ENCODE results near the gene GLRX5. TPM values are rescaled to one million over a fixed set of nuclear protein-coding genes. Genes with fewer than 3 reads are reported as not detected.
A peak's percentile ranks its signal among the peaks of the same experiment; 100 is the strongest.

Gene GLRX5
- total RNA-seq, 2 donors from 2014 or later: 35.5 to 36.1 TPM

DNA sequence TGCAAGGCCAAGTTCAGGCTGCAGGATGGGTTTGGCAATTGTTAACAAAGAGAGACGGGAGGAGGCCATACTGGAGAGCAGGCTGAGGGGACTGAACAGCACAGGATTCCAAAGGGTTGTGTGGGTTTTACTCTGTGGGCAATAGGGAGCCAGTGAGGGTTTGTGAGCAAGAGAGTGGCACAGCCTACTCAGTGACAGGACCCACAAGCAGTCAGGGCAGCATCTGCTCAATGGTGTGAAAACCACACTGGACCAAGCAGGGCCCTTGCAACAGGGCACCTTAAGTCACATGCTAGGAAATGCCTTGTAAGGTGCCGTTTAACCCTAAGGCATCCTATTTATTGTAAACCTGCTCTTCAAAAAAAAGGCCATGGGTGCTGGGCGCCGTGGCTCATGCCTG is 40.4 kb upstream of the GLRX5 start:
- Mint-ChIP-seq H3K4me3 (peak overlapping the region; percentile 77), H3K4me1 (ENCODE audit: low read depth in 2 of 2) (peaks cover 36 to 38% of the 10 kb centered on the region in 2 donors)
- peak; percentile 73 to 81 for ATAC-seq

DNA sequence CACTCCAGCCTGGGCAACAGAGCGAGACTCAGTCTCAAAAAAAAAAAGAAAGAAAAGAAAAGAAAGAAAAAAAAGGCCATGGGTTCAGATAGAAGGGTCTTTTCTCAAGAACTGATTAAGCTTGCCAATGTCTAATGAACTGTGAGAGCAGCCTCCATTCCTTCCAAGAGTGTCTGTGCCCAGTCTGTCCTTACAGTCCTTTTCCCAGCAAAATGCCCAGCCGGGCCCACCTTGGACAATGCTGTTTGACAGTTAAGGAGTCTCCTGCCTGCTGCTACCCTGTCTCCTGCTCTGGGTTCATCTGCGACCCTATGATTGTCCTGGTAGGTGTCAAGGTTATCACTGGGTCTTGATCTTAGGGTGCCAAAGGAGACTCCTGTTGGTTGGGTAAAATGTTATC is 39.8 kb upstream of the GLRX5 start:
- Mint-ChIP-seq H3K27me3 (no peaks in the 10 kb centered on the region), H3K27ac (peak overlapping the region; percentile 65 to 90), H3K4me3 (peak overlapping the region; percentile 77), H3K36me3 (peaks cover 10% of the 10 kb centered on the region), H3K4me1 (ENCODE audit: low read depth in 2 of 2) (peaks cover 34 to 36% of the 10 kb centered on the region in 2 donors), H3K9me3 (peaks cover 3% of the 10 kb centered on the region)
- ATAC-seq (peak; percentile 4 to 18), DNase-seq (ENCODE audit: low spot score) (no peak)

More for the DNA sequence above, 40.4 kb upstream of the GLRX5 start:
- peaks cover 10% of the 10 kb centered on the region for H3K36me3 Mint-ChIP-seq
- peaks cover 3% of the 10 kb centered on the region for H3K9me3 Mint-ChIP-seq
- DNase-seq (ENCODE audit: low spot score): no peak
- H3K27ac Mint-ChIP-seq: peak overlapping the region; percentile 65 to 90
- no peaks in the 10 kb centered on the region for H3K27me3 Mint-ChIP-seq

- DNase-seq (ENCODE audit: low spot score) (peak; percentile 76), ATAC-seq (peak; percentile 86 to 87)
- H3K27ac Mint-ChIP-seq: peak overlapping the region; percentile 65 to 90
- peaks cover 3% of the 10 kb centered on the region for H3K9me3 Mint-ChIP-seq
- H3K4me1 Mint-ChIP-seq (ENCODE audit: low read depth in 2 of 2): peaks cover 31 to 36% of the 10 kb centered on the region in 2 donors
- H3K4me3 Mint-ChIP-seq: peak overlapping the region; percentile 77
- no peaks in the 10 kb centered on the region for H3K27me3 Mint-ChIP-seq
- H3K36me3 Mint-ChIP-seq: peaks cover 10% of the 10 kb centered on the region
Observed at GRCh38 chr14:95495538-95496025, 39.3 kb upstream of the GLRX5 start.

- peak in 1 of 2 donors; percentile 52 for ATAC-seq
- Mint-ChIP-seq H3K9me3 (peaks cover 3% of the 10 kb centered on the region), H3K4me3 (peak overlapping the region; percentile 77), H3K27me3 (no peaks in the 10 kb centered on the region), H3K4me1 (ENCODE audit: low read depth in 2 of 2) (peaks cover 33 to 41% of the 10 kb centered on the region in 2 donors), H3K27ac (peak overlapping the region; percentile 65 to 90), H3K36me3 (peaks cover 15% of the 10 kb centered on the region)
- no peak for DNase-seq (ENCODE audit: low spot score)
Observed at GRCh38 chr14:95496111-95496681, 38.7 kb upstream of the GLRX5 start.

GRCh38 chr14:95496690-95497259 is 38.1 kb upstream of the GLRX5 start:
- H3K4me1 Mint-ChIP-seq (ENCODE audit: low read depth in 2 of 2): peaks cover 33 to 40% of the 10 kb centered on the region in 2 donors
- H3K4me3 Mint-ChIP-seq: peak overlapping the region; percentile 77
- ATAC-seq: no peak
- no peak for DNase-seq (ENCODE audit: low spot score)
- H3K9me3 Mint-ChIP-seq: peaks cover 3% of the 10 kb centered on the region
- peaks cover 11% of the 10 kb centered on the region for H3K36me3 Mint-ChIP-seq
- H3K27ac Mint-ChIP-seq: peak overlapping the region; percentile 65 to 90
- H3K27me3 Mint-ChIP-seq: no peaks in the 10 kb centered on the region

DNA sequence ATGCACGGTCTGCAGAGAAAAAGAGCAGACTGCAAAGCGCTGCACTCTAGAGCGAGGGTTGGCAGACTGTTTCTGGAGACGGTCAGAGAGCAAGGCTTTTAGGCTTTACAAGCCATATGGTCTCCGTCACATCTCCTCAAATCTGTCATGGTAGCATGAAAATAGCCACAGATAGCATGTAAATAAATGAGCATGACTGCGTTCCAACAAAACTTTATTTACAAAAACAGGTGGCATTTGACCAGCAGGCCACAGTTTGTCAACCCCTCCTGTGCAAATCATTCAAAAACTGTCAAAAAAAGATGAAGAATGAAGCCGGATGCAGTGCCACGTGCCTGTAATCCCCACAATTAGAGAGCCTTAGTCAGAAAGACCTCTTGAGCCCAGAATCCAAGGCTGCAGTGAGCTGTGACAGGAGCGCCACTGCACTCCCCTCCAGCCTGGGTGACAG is 37.3 kb upstream of the GLRX5 start:
- Mint-ChIP-seq H3K9me3 (peaks cover 3% of the 10 kb centered on the region), H3K4me3 (no peak overlapping the region), H3K4me1 (ENCODE audit: low read depth in 2 of 2) (peaks cover 36 to 43% of the 10 kb centered on the region in 2 donors), H3K27ac (no peak overlapping the region), H3K27me3 (no peaks in the 10 kb centered on the region), H3K36me3 (peaks cover 9% of the 10 kb centered on the region)
- DNase-seq (ENCODE audit: low spot score): no peak
- no peak for ATAC-seq

- DNase-seq (ENCODE audit: low spot score) (no peak), ATAC-seq (no peak)
- Mint-ChIP-seq H3K27me3 (no peaks in the 10 kb centered on the region), H3K4me3 (no peak overlapping the region), H3K4me1 (ENCODE audit: low read depth in 2 of 2) (peaks cover 41 to 47% of the 10 kb centered on the region in 2 donors), H3K27ac (no peak overlapping the region), H3K36me3 (peaks cover 11% of the 10 kb centered on the region), H3K9me3 (peaks cover 3% of the 10 kb centered on the region)
Observed at GRCh38 chr14:95498622-95499353, 36.1 kb upstream of the GLRX5 start.

GRCh38 chr14:95499354-95499750 is 35.5 kb upstream of the GLRX5 start:
- Mint-ChIP-seq H3K27me3 (no peaks in the 10 kb centered on the region), H3K27ac (no peak overlapping the region), H3K4me1 (ENCODE audit: low read depth in 2 of 2) (peaks cover 40 to 48% of the 10 kb centered on the region in 2 donors), H3K36me3 (peaks cover 14% of the 10 kb centered on the region), H3K4me3 (no peak overlapping the region), H3K9me3 (no peaks in the 10 kb centered on the region)
- no peak for ATAC-seq
- no peak for DNase-seq (ENCODE audit: low spot score)

DNA sequence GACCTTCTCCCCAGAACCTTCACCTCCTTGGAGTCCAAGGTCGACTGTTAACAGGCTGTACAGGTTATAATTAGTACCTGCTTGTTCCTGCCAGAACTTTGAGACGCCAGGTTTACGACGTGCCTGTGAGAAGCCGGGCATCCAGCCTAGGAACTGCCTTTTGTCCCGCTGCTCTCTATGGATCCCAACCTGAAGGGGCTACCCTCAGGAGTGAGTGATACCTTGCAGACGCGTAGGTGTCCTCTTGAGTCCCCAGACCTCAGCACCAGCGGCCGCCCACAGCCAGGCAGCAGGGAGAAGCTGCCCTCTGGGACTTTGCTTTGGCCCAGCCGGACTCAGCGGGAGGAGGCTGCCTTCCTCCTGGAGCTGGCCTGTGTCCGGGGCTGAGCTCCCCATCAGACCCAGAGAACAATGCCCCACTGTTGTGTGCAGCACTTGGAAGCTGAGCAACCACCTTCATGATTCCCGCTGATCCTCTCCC is 34.6 kb upstream of the GLRX5 start:
- Mint-ChIP-seq H3K36me3 (peaks cover 18% of the 10 kb centered on the region), H3K4me3 (no peak overlapping the region), H3K4me1 (ENCODE audit: low read depth in 2 of 2) (peaks cover 39 to 46% of the 10 kb centered on the region in 2 donors), H3K27ac (no peak overlapping the region), H3K9me3 (no peaks in the 10 kb centered on the region), H3K27me3 (no peaks in the 10 kb centered on the region)
- ATAC-seq: no peak
- no peak for DNase-seq (ENCODE audit: low spot score)

GRCh38 chr14:95500772-95501401 is 34.0 kb upstream of the GLRX5 start:
- Mint-ChIP-seq H3K27ac (peak overlapping the region; percentile 16 to 51), H3K27me3 (no peaks in the 10 kb centered on the region)
- ATAC-seq: no peak

GRCh38 chr14:95502381-95502950 is 32.4 kb upstream of the GLRX5 start:
- peak overlapping the region; percentile 94 to 98 for H3K27ac Mint-ChIP-seq
- ATAC-seq: no peak
- H3K36me3 Mint-ChIP-seq: peaks cover 18% of the 10 kb centered on the region
- H3K4me3 Mint-ChIP-seq: peak overlapping the region; percentile 3
- H3K4me1 Mint-ChIP-seq (ENCODE audit: low read depth in 2 of 2): peaks cover 32 to 47% of the 10 kb centered on the region in 2 donors
- H3K9me3 Mint-ChIP-seq: no peaks in the 10 kb centered on the region
- no peak for DNase-seq (ENCODE audit: low spot score)
- H3K27me3 Mint-ChIP-seq: no peaks in the 10 kb centered on the region

More at GRCh38 chr14:95500772-95501401, 34.0 kb upstream of the GLRX5 start:
- no peak for DNase-seq (ENCODE audit: low spot score)
- Mint-ChIP-seq H3K4me3 (no peak overlapping the region), H3K4me1 (ENCODE audit: low read depth in 2 of 2) (peaks cover 35 to 46% of the 10 kb centered on the region in 2 donors), H3K9me3 (no peaks in the 10 kb centered on the region), H3K36me3 (peaks cover 18% of the 10 kb centered on the region)

DNA sequence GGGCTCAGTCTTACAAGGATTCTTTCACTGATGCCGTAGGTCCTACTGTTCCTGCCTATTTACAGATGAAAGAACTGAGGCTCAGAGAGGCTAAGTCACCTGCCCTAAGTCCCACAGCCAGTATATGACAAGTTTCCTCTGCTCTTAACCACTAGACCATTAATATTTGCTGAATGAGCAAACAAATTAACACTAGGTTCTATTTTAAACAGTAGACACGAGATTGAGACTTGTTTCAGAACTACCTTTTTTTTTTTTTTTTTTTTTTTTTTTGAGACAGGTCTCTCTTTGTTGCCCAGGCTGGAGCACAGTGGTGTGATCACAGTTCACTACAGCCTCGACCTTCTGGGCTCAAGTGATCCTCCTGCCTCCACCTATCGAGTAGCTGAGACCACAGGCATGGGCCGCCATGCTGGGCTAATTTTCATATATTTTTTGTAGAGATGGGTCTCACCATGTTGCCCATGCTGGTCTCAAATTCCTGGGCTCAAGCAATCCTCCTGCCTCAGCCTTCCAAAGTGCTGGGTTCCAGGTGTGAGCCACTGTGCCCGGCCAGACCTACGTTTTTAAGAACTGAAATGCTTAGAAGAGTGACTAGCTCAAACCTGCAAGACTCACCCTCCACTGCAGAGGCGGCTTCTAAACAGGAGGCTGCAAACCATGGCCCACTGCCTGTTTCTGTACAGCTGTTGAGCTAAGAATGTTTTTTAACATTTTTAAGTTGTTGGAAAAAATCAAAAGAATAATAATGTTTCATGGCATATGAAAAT is 31.3 kb upstream of the GLRX5 start:
- H3K4me3 Mint-ChIP-seq: peak overlapping the region; percentile 80
- peak overlapping the region; percentile 94 to 98 for H3K27ac Mint-ChIP-seq

More for the DNA sequence above, 31.3 kb upstream of the GLRX5 start:
- peaks cover 42 to 58% of the 10 kb centered on the region in 2 donors for H3K4me1 Mint-ChIP-seq (ENCODE audit: low read depth in 2 of 2)
- peaks cover 18% of the 10 kb centered on the region for H3K36me3 Mint-ChIP-seq
- H3K27me3 Mint-ChIP-seq: no peaks in the 10 kb centered on the region
- DNase-seq (ENCODE audit: low spot score) (no peak), ATAC-seq (no peak)
- no peaks in the 10 kb centered on the region for H3K9me3 Mint-ChIP-seq

All from natural killer cell treated with Interleukin-12 subunit alpha and Interleukin-12 subunit beta and Interleukin-15 and Interleukin-18, amount 100 ng/mL, for 72 hours (primary cell).